HCT116 (cell line): Measurements from ENCODE around the gene TMPRSS9. TPM values are rescaled to one million over a fixed set of nuclear protein-coding genes. Genes with fewer than 3 reads are reported as not detected.

Source experiments
- ATAC-seq: fragments of 200-7000 bp; cut with Tn5 transposase; 2 replicates; pipeline ENCODE4 v1.9.1; 2020; ENCODE audit warnings: mild to moderate bottlenecking, moderate library complexity
- BruUV-seq: library from RNA; stranded (reverse); fragments of 400-500 nt; replicated peaks from 2 replicates; lab custom pipeline; 2021; lab: Mats Ljungman, UMichigan
- CTCF ChIA-PET: fragments of 300-600 bp; sonication (Branson Sonifier 250); formaldehyde crosslinking; loops from one replicate; lab custom pipeline; 2021; ENCODE audit warnings: antibody characterized with exemption; lab: Charles Lee
- POLR2A ChIA-PET: fragments of 300-600, 350-600 bp; sonication (Branson Sonifier 250); formaldehyde crosslinking; loops from one replicate; lab custom pipeline; 2021; ENCODE audit warnings: antibody characterized with exemption; lab: Charles Lee
- RAD21 ChIA-PET, 2 experiments: fragments of 300-600 bp; sonication (Branson Sonifier 250); formaldehyde crosslinking; loops; one replicate each; lab custom pipeline; 2023; ENCODE audit warnings: low total read pairs in 2 of 2; ENCODE audit not compliant: uncharacterized antibody in 2 of 2, unreplicated experiment in 2 of 2, low non-redundant PET in 1 of 2; lab: Charles Lee
- DNase-seq: peaks from one replicate; pipeline ENCODE4 v3.0.0-alpha.2; 2010; ENCODE audit warnings: low read depth, low spot score
- H2AFZ ChIP-seq: fragments of 200-600 bp; shearing (Covaris generic), sonication (generic); 2 replicates; pipeline ENCODE4 v1.6.1; 2017; ENCODE audit warnings: low read depth, mixed run types, mixed read lengths, antibody characterized with exemption, low read length; ENCODE audit not compliant: poor library complexity, severe bottlenecking
- H3K27ac ChIP-seq: 2 replicates; pipeline ENCODE4 v1.5.1; 2012; ENCODE audit warnings: low read depth, low read length
- H3K27me3 ChIP-seq: fragments of 200-600 bp; sonication (generic); 2 replicates; pipeline ENCODE4 v1.6.1; 2016; ENCODE audit warnings: mixed run types, low read length, mixed read lengths; ENCODE audit not compliant: insufficient read depth
- H3K36me3 ChIP-seq, 2 experiments: fragments of 200-500 bp in 1 of 2; fragments of 200-600 bp in 1 of 2; sonication (Bioruptor generic) in 1 of 2; sonication (generic) in 1 of 2; 2 replicates each; pipeline versions ENCODE4 v1.5.1 to v1.6.1; 2014 to 2016; ENCODE audit warnings: low read length in 2 of 2, inconsistent platforms in 1 of 2, mixed read lengths in 1 of 2, mixed run types in 1 of 2; ENCODE audit not compliant: insufficient read depth in 2 of 2, control insufficient read depth in 1 of 2
- H3K4me1 ChIP-seq, 2 experiments: fragments of 200-600 bp in 1 of 2; sonication (generic) in 1 of 2; 2 replicates each; pipeline versions ENCODE4 v1.5.1 to v1.6.1; 2012 to 2017; ENCODE audit warnings: low read length in 2 of 2, inconsistent platforms in 1 of 2, mild to moderate bottlenecking in 1 of 2, mixed read lengths in 1 of 2, mixed run types in 1 of 2, moderate library complexity in 1 of 2; ENCODE audit not compliant: insufficient read depth in 2 of 2, control insufficient read depth in 1 of 2
- H3K4me2 ChIP-seq: fragments of 200-600 bp; sonication (generic); 2 replicates; pipeline ENCODE4 v1.6.1; 2017; ENCODE audit warnings: mixed run types, low read length, mixed read lengths
- H3K4me3 ChIP-seq, 2 experiments: fragments of 200-600 bp in 1 of 2; sonication (generic) in 1 of 2; replicated peaks in 1 of 2; 2 replicates each; pipeline ENCODE4 v1.5.1; 2011 to 2016; ENCODE audit warnings: low read length in 2 of 2, control low read depth in 1 of 2, low read depth in 1 of 2, mild to moderate bottlenecking in 1 of 2, mixed read lengths in 1 of 2, mixed run types in 1 of 2
- H3K79me2 ChIP-seq: fragments of 200-600 bp; sonication (generic); 2 replicates; pipeline ENCODE4 v1.6.1; 2017; ENCODE audit warnings: mild to moderate bottlenecking, mixed run types, low read length, moderate library complexity, mixed read lengths; ENCODE audit not compliant: insufficient read depth
- H3K9ac ChIP-seq: fragments of 200-600 bp; sonication (generic); 2 replicates; pipeline ENCODE4 v1.6.1; 2016; ENCODE audit warnings: low read length, mixed read lengths
- H3K9me2 ChIP-seq: fragments of 200-600 bp; sonication (generic), shearing (Covaris generic); 2 replicates; pipeline ENCODE4 v1.6.1; 2017; ENCODE audit warnings: mixed run types, mild to moderate bottlenecking, moderate library complexity; ENCODE audit not compliant: insufficient read depth
- H3K9me3 ChIP-seq, 2 experiments: fragments of 200-500 bp in 1 of 2; fragments of 200-600 bp in 1 of 2; sonication (Bioruptor generic) in 1 of 2; sonication (generic) in 1 of 2; 2 replicates each; pipeline ENCODE4 v1.6.1; 2014 to 2017; ENCODE audit warnings: low read length in 2 of 2, mixed read lengths in 2 of 2, inconsistent platforms in 1 of 2, low read depth in 1 of 2, mild to moderate bottlenecking in 1 of 2, mixed run types in 1 of 2, moderate library complexity in 1 of 2; ENCODE audit not compliant: control insufficient read depth in 1 of 2, insufficient read depth in 1 of 2
- H4K20me1 ChIP-seq: fragments of 200-600 bp; sonication (generic), shearing (Covaris generic); 2 replicates; pipeline ENCODE4 v1.6.1; 2017; ENCODE audit warnings: mixed run types, mild to moderate bottlenecking, moderate library complexity; ENCODE audit not compliant: insufficient read depth
- CBX3 ChIP-seq: IDR thresholded peaks from 2 replicates; pipeline ENCODE4 v1.6.1; 2012; ENCODE audit warnings: low read depth
- POLR2A ChIP-seq: IDR thresholded peaks from 2 replicates; pipeline ENCODE4 v1.7.0; 2011; ENCODE audit warnings: borderline replicate concordance; ENCODE audit not compliant: insufficient read depth, insufficient read length; ENCODE audit errors: extremely low read depth
- POLR2AphosphoS5 ChIP-seq: IDR thresholded peaks from 2 replicates; pipeline ENCODE4 v1.6.1; 2011; ENCODE audit warnings: mild to moderate bottlenecking, low read depth, low read length, moderate library complexity
- RAD21 ChIP-seq: IDR thresholded peaks from 2 replicates; pipeline ENCODE4 v1.6.1; 2012; ENCODE audit warnings: low read depth, mild to moderate bottlenecking
- REST ChIP-seq: IDR thresholded peaks from 2 replicates; pipeline ENCODE4 v1.6.1; 2012; ENCODE audit warnings: low read depth
- SP1 ChIP-seq: IDR thresholded peaks from 2 replicates; pipeline ENCODE4 v1.6.1; 2012; ENCODE audit warnings: low read depth
- SRF ChIP-seq: IDR thresholded peaks from 2 replicates; pipeline ENCODE4 v1.6.1; 2012; ENCODE audit warnings: low read depth
- TCF7L2 ChIP-seq: IDR thresholded peaks from 2 replicates; pipeline ENCODE4 v1.7.0; 2011; ENCODE audit warnings: borderline replicate concordance, inconsistent platforms; ENCODE audit not compliant: insufficient read depth, insufficient read length; ENCODE audit errors: extremely low read depth
- YY1 ChIP-seq: IDR thresholded peaks from 2 replicates; pipeline ENCODE4 v1.6.1; 2011; ENCODE audit warnings: low read length, low read depth, moderate library complexity, mild to moderate bottlenecking; ENCODE audit not compliant: insufficient replicate concordance; ENCODE audit errors: extremely low read depth
- ZNF274 ChIP-seq: fragments of 200-500 bp; sonication (Bioruptor generic); IDR thresholded peaks from 2 replicates; pipeline ENCODE4 v1.6.1; 2014; ENCODE audit warnings: mild to moderate bottlenecking, low read depth, low read length, inconsistent platforms
- intact Hi-C: fragments of 100-400 bp; cut with micrococcal nuclease; formaldehyde crosslinking; loops from 2 replicates; pipeline ENCODE4 v1.10.0; 2022
- total RNA-seq: library from RNA; stranded (reverse); gene quantifications from one replicate; pipeline ENCODE4 v1.2.1, GENCODE V29; 2021; ENCODE audit not compliant: unreplicated experiment
- TF ChIP-seq, protein P1 (sequence below): IDR thresholded peaks from 2 replicates; pipeline ENCODE4 v1.6.1; 2012

Gene TMPRSS9
- total RNA-seq, 1 experiment from 2014 or later: not detected

- DNase-seq: no peak
- no TSS peak for BruUV-seq
- intact Hi-C loops: no loop called here
Measured at GRCh38 chr19:2415973-2416319, 55.9 kb downstream of the TMPRSS9 start.

DNA sequence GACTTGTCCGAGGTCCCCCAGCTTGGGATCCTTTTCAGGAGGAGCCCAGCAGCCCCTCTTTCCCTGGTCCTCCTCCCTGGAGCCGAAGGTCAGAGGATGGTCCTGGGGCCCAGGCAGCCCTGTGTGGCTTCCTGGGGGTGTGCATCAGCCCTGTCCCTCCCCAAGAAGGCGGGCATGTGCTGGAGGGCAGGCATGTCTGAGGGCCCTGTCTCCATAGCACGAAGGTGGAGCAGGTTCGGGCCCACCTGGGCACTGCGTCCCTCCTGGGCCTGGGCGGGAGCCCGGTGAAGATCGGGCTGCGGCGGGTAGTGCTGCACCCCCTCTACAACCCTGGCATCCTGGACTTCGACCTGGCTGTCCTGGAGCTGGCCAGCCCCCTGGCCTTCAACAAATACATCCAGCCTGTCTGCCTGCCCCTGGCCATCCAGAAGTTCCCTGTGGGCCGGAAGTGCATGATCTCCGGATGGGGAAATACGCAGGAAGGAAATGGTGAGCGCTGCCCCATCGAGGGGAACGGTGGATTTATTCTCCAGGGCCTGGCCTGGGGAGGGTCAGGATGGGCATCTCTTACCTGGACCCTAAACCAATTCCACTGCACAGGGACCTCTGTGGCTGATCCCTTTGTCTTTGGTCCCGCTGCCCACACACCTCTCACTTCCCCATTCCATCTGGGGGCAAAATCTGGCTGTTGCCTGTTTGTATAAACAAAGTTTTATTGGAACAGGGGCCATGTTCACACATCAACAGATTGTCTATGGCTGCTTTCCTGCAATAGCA is 56.4 kb downstream of the TMPRSS9 start:
- H3K9me3 ChIP-seq: no peaks in the 10 kb centered on the region
- TF ChIP-seq TCF7L2 (no peak), SP1 (no peak), POLR2AphosphoS5 (no peak; the same call in 1 of the 2 replicates), RAD21 (no peak), REST (no peak), YY1 (no peak), SRF (no peak), POLR2A (no peak), CBX3 (no peak), ZNF274 (no peak)
- TF ChIP-seq, protein P1, sequence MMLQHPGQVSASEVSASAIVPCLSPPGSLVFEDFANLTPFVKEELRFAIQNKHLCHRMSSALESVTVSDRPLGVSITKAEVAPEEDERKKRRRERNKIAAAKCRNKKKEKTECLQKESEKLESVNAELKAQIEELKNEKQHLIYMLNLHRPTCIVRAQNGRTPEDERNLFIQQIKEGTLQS: no peak
- no peaks in the 10 kb centered on the region for H3K27me3 ChIP-seq
- H3K27ac ChIP-seq: no peak overlapping the region
- BruUV-seq: no TSS peak
- ChIA-PET POLR2A (no interaction called here), CTCF (no interaction called here), RAD21 (no interaction called here)
- H3K9me2 ChIP-seq: no peaks in the 10 kb centered on the region
- peak; percentile 20; the same call in 1 of the 2 replicates for ATAC-seq
- intact Hi-C loops: no loop called here
- no peaks in the 10 kb centered on the region for H3K4me1 ChIP-seq
- no peaks in the 10 kb centered on the region for H4K20me1 ChIP-seq
- H3K9ac ChIP-seq: no peak overlapping the region
- H3K79me2 ChIP-seq: no peaks in the 10 kb centered on the region
- no peak overlapping the region for H3K4me2 ChIP-seq
- H3K4me3 ChIP-seq: no peak overlapping the region
- DNase-seq: no peak
- H2AFZ ChIP-seq: no peak overlapping the region
- H3K36me3 ChIP-seq: peaks cover 0 to 12% of the 10 kb centered on the region in 2 experiments; a peak in 1 of 4 replicates

More at GRCh38 chr19:2415973-2416319, 55.9 kb downstream of the TMPRSS9 start:
- Histone ChIP-seq H3K4me2 (no peak overlapping the region), H3K27ac (no peak overlapping the region), H3K79me2 (no peaks in the 10 kb centered on the region), H2AFZ (no peak overlapping the region), H3K4me1 (no peaks in the 10 kb centered on the region), H3K9ac (no peak overlapping the region), H3K36me3 (peaks cover 0 to 12% of the 10 kb centered on the region in 2 experiments; a peak in 1 of 4 replicates), H3K27me3 (no peaks in the 10 kb centered on the region), H3K9me3 (no peaks in the 10 kb centered on the region), H3K4me3 (no peak overlapping the region), H4K20me1 (no peaks in the 10 kb centered on the region), H3K9me2 (no peaks in the 10 kb centered on the region)
- ATAC-seq: no peak
- ChIA-PET CTCF (no interaction called here), POLR2A (no interaction called here), RAD21 (no interaction called here)
- TF ChIP-seq, protein P1: no peak
